ENCODE measurements around the gene ETF1. TPM values are rescaled to one million over a fixed set of nuclear protein-coding genes. Genes with fewer than 3 reads are reported as not detected.

ETF1 gene
- total RNA-seq, 1 experiment from 2014 or later, result 140 TPM

- Histone ChIP-seq H3K36me3 (peaks cover 5% of the 10 kb centered on the region; the same call in 1 of the 2 replicates), H3K4me3 (no peak overlapping the region), H3K9me3 (replicated peaks) (no peaks in the 10 kb centered on the region), H3K4me1 (0 out of 2 replicates have a peak, but pooled peaks cover 5% of the 10 kb centered on the region), H3K27ac (no peak overlapping the region), H3K27me3 (no peaks in the 10 kb centered on the region)
- DNase-seq, result no peak
These were observed 3.0 kb upstream of the ETF1 start for GRCh38 chr5:138545919-138546562.

DNA sequence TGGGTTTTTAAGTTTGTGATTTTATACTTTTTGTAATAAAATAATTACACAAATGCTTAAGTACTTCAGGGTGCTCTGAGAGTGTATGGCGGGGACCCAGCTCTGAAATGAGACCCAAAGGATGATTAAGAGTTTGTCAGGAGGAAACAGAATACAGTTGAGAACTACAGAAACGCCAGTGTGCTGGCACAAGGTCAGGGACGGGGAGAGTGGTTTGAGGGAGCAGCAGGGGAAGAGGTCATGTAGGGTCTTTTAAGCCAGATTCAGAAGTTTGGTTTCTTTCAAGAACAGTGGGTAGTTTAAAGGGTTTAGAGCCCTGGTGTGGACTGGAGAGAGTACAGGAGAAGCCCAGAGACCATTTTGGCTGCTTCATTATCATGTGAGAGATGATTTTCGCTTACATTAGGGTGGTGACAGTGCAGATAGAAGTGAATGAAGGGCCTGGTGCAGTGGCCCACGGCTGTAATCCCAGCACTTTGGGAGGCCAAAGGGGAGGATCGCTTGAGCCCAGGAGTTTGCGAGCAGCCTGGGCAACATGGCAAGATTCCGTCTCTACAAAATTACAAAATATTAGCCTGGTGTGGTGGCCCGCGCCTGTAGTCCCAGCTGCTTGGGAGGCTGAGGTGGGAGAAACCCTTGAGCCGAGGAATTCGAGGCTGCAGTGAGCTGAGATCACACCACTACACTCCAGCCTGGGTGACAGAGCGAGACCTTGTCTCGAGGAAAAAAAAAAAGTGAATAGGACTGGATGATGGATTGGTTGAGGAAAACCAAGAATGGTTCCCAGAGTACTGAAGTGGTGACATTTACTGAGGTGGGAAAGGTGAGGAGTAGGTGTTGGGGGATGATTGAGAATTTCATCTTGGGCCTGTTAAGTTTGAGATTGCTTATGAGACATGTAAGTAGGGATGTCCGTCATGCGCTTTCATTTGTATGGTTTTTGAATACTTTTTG is 1.4 kb upstream of the ETF1 start:
- Histone ChIP-seq H3K4me1 (0 out of 2 replicates have a peak, but pooled peaks cover 6% of the 10 kb centered on the region), H3K4me3 (peak overlapping the region; percentile 76), H3K36me3 (peaks cover 20% of the 10 kb centered on the region), H3K27ac (no peak overlapping the region), H3K9me3 (replicated peaks) (no peaks in the 10 kb centered on the region), H3K27me3 (no peaks in the 10 kb centered on the region)
- DNase-seq, result no peak

GRCh38 chr5:138543730-138544104 is 681 bp upstream of the ETF1 start:
- Histone ChIP-seq H3K36me3 (peaks cover 27% of the 10 kb centered on the region), H3K4me3 (peak overlapping the region; percentile 76), H3K27ac (peak overlapping the region; percentile 81), H3K9me3 (replicated peaks) (no peaks in the 10 kb centered on the region), H3K4me1 (0 out of 2 replicates have a peak, but pooled peaks cover 6% of the 10 kb centered on the region), H3K27me3 (no peaks in the 10 kb centered on the region)
- no peak for DNase-seq

DNA sequence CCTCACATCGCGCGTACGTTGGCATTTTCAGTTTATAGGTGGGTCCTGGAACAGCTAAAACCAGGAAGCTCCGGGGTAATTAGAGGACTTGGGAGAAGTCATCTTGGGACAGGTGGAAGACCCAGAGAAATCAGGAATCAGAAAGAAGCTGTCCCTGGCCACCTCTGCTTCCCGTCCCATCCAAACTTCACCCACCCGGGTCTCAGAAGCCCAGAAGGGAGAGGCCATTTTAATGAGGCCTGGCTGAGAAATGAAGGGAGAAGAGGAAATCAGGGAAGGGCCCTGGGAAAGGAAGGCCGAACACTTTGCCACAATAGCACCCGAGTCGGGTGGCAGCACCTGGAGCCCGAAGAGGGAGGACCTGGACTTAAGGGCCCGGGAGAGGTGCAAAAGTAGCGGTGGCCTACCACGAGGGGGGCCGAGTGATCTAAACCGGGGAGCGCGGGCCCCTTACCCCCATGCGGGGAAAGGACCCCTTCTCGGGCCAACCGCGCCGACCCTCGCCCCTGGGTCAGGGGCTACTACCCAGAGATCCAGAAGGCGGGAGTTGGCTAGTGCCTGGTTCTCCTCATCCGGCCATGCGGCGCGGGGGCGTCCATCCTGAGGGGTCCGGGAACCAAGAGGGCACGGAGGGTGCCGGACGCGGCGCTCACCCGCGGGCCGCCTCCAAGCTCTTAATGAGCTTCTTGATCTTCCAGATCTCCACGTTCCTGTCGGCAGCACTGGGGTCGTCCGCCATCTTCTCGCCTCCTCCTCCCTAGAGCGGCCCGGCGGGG is 668 bp downstream of the ETF1 start:
- peak in 1 of 2 experiments; percentile 29 for DNase-seq
- Histone ChIP-seq H3K27me3 (no peaks in the 10 kb centered on the region), H3K9me3 (replicated peaks) (no peaks in the 10 kb centered on the region), H3K27ac (peak overlapping the region; percentile 81), H3K36me3 (peaks cover 36% of the 10 kb centered on the region), H3K4me3 (peak overlapping the region; percentile 76), H3K4me1 (0 out of 2 replicates have a peak, but pooled peaks cover 6% of the 10 kb centered on the region)

DNA sequence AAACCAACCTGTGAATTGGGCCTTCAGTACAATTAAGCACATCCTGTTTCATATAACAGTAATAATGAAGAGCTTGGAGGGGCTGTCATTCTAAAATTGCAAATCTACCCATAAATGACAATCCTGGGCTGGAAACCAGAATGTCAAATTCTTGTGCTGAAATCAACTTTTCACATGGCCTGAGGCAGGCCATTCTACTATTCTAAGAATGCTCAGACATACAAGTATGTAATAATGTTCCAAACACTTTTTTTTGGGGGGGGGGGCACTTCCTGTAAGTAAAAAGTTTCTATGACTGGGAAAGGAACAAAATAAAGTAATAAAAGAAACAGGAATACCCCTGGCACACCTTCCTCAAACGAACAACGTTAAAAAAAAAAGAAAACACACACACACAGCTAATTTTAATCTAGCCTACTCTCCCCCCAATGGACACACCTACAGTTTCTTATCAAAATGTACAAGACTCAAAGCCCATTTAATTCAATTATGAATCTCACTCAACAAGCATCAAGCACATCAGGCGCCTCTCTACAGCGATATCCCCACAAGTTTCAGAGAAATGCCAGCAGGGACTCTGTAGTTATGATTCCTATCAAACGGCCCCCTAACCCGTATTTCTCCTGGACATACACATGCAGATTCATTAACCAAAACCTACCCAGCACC is 1.4 kb downstream of the ETF1 start:
- Histone ChIP-seq H3K4me1 (0 out of 2 replicates have a peak, but pooled peaks cover 6% of the 10 kb centered on the region), H3K27ac (peak overlapping the region; percentile 81), H3K4me3 (peak overlapping the region; percentile 76), H3K27me3 (no peaks in the 10 kb centered on the region), H3K9me3 (replicated peaks) (no peaks in the 10 kb centered on the region), H3K36me3 (peaks cover 43% of the 10 kb centered on the region)
- DNase-seq, result no peak

DNA sequence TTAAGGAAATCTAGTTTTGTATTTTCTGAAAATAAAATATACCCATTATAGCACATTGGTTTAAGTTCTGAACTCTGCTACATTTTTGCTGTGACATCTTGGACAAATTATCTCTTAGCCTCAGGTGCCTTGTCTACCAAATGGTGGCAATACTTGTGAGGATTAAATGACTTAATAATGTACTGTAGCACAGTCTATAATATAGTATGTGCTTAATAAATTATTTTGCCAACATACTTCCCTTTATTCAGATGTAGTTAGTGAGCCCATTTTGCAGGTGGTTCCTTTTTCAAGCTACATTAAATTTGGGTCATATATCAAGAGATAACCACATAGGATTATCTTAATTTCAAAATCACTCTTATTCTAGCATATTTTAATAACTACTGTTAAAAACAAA is 3.2 kb downstream of the ETF1 start:
- no peaks in the 10 kb centered on the region for H3K27me3 ChIP-seq
- no peak for DNase-seq
- H3K27ac ChIP-seq, result no peak overlapping the region
- peaks cover 52% of the 10 kb centered on the region for H3K36me3 ChIP-seq
- H3K4me1 ChIP-seq, result 0 out of 2 replicates have a peak, but pooled peaks cover 6% of the 10 kb centered on the region
- no peaks in the 10 kb centered on the region for H3K9me3 ChIP-seq (replicated peaks)
- no peak overlapping the region for H3K4me3 ChIP-seq

GRCh38 chr5:138538943-138539627 is 4.0 kb downstream of the ETF1 start:
- Histone ChIP-seq H3K4me3 (no peak overlapping the region), H3K4me1 (0 out of 2 replicates have a peak, but pooled peaks cover 6% of the 10 kb centered on the region), H3K9me3 (replicated peaks) (no peaks in the 10 kb centered on the region), H3K27me3 (no peaks in the 10 kb centered on the region), H3K27ac (no peak overlapping the region), H3K36me3 (peaks cover 58% of the 10 kb centered on the region)
- no peak for DNase-seq

- Histone ChIP-seq H3K4me3 (no peak overlapping the region), H3K36me3 (peaks cover 77% of the 10 kb centered on the region), H3K27ac (no peak overlapping the region), H3K9me3 (replicated peaks) (no peaks in the 10 kb centered on the region), H3K27me3 (no peaks in the 10 kb centered on the region), H3K4me1 (0 out of 2 replicates have a peak, but pooled peaks cover 6% of the 10 kb centered on the region)
- DNase-seq, result no peak
These were observed 6.2 kb downstream of the ETF1 start for GRCh38 chr5:138536665-138537315.

DNA sequence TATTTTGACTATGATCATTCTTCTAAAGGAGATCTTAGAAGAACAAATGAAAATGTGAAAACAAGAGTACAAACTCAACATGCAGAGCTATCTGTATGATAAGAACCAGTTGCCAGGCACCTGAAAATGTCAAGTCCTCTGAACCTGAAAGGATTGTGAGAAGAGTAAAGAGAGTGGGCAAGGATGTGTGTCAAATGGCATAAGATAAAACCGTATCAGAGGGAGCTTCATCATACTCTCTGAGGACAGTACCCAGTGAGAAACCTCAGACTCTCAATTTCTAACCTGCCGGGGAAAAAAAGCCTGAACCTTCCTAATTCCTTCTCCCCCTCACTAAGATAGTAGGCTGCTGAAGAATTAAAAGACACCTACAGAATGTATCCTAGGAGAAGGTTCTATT is 6.8 kb downstream of the ETF1 start:
- Histone ChIP-seq H3K4me1 (0 out of 2 replicates have a peak, but pooled peaks cover 3% of the 10 kb centered on the region), H3K4me3 (no peak overlapping the region), H3K9me3 (replicated peaks) (no peaks in the 10 kb centered on the region), H3K36me3 (peaks cover 75% of the 10 kb centered on the region), H3K27ac (no peak overlapping the region), H3K27me3 (no peaks in the 10 kb centered on the region)
- no peak for DNase-seq

DNA sequence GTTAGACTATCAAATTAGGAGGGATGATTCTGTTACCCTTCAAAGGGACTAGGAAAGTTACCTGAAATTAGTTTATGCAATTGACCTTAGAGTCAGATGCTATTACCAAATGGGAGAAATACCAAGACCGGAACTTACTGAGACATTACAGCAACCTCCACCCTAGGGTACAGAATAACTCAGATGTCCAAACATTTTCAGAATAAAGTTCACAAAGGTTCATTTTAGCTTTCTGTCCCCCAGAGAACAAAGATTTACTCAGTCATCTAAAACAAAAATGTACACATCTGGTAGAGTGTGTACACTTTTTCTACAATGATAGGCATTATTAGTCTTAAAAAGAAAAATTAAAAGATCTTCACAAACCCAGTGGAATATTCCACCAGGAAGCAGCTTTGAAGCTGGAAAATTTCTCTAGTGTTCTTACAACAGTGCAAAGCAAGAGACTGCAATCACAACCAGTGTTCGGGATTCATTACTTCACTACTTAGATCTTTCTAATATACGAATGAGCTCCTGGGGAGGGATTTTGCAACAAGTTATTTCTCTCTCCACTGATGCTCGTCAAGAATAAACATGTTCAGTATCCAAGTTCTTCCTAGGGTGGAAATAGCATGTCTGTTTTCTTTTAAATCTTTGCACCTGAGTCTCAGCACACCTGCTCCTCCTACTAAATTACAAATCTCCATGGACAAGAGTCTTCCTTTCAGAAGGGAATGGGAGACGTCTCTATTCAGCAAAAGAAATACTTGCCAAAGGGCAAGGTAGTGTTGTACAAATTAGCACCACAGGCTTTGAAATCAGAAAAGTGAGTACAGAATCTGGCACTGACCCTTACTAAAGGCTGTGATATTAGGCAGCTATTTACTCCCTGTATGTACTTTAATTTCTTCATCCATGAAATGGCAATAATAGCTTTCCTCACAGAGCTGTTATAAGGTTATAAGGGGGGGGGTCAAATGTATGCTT is 8.8 kb downstream of the ETF1 start:
- DNase-seq, result no peak
- Histone ChIP-seq H3K9me3 (replicated peaks) (no peaks in the 10 kb centered on the region), H3K36me3 (peaks cover 66% of the 10 kb centered on the region), H3K27me3 (no peaks in the 10 kb centered on the region), H3K27ac (no peak overlapping the region), H3K4me3 (no peak overlapping the region), H3K4me1 (no peaks in the 10 kb centered on the region)

DNA sequence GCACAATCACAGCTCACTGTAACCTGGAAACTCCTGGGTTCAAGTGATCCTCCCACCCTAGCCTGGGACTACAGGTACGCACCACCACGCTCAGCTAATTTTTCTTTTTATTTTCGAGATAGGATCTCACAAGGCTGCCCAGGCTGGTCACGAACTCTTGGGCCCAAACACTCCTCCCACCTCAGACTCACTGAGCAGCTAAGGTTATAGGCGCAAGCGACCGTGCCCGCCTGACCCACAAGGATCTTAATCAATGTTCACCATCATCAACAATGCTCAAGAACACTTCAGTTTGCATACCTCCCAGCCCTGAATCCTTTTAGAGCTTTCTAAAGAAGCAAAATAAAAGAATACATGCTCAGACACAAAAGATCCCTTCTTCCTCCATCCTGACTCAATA is 13.2 kb downstream of the ETF1 start:
- DNase-seq, result no peak
- Histone ChIP-seq H3K4me1 (no peaks in the 10 kb centered on the region), H3K27me3 (no peaks in the 10 kb centered on the region), H3K9me3 (replicated peaks) (no peaks in the 10 kb centered on the region), H3K4me3 (no peak overlapping the region), H3K36me3 (peaks cover 58% of the 10 kb centered on the region), H3K27ac (no peak overlapping the region)

DNA sequence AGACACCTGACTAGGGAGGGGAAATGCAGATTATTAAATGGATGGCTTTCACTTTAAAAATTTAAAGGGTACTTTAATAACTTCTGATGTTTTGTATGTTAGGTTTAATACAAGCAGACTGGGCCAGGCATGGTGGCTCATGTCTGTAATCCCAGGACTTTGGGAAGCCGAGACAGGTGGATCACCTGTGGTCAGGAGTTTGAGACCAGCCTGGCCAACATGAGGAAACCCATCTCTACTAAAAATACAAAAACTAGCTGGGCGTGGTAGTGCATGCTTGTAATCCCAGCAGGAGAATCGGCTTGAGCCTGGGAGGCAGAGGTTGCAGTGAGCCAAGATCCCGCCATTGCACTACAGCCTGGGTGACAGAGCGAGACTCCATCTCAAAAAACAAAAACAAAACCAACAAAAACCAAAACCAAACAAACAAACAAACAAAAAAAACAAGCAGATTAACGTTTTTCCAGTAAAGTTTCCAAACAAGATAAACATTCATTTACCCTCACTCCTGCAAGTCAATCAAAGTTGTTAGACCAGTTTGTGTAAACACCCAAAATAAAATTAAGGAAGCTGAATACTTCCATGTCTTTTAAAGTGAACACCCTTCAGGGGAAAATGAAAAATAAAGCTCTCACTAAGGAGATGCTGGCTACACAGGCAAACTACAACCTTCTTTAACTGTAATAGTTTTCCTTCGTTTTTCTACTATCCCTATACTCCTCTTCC is 14.1 kb downstream of the ETF1 start:
- H3K27me3 ChIP-seq, result no peaks in the 10 kb centered on the region
- no peaks in the 10 kb centered on the region for H3K9me3 ChIP-seq (replicated peaks)
- H3K36me3 ChIP-seq, result peaks cover 50% of the 10 kb centered on the region
- H3K27ac ChIP-seq, result no peak overlapping the region
- no peak overlapping the region for H3K4me3 ChIP-seq
- no peak for DNase-seq
- H3K4me1 ChIP-seq, result no peaks in the 10 kb centered on the region
